ENCODE data around the gene CBFA2T2. TPM values are rescaled to one million over a fixed set of nuclear protein-coding genes. Genes with fewer than 3 reads are reported as not detected.
"Not testable (repeated sequence)": the region's sequence is repeated elsewhere in the genome, so short reads cannot be mapped to it uniquely, and the experiment has no call there.

CBFA2T2 gene
- total RNA-seq, 1 donor: 11.2 TPM

GRCh38 chr20:33477386-33478234 is 12.3 kb upstream of the CBFA2T2 start:
- Histone ChIP-seq H3K36me3 (ENCODE audit: insufficient read depth, low read length) (no peaks in the 10 kb centered on the region), H3K9me3 (ENCODE audit: low read depth, low read length) (no peaks in the 10 kb centered on the region), H3K27ac (ENCODE audit: low read depth, low read length) (no peak overlapping the region), H3K4me2 (ENCODE audit: insufficient read depth, low read length) (no peak overlapping the region), H2AFZ (ENCODE audit: low read length) (no peak overlapping the region), H3K4me1 (ENCODE audit: insufficient read depth, low read length) (no peaks in the 10 kb centered on the region), H3K27me3 (ENCODE audit: insufficient read depth, low read length) (peaks cover 11% of the 10 kb centered on the region), H4K20me1 (ENCODE audit: insufficient read depth, low read length) (no peaks in the 10 kb centered on the region), H3K79me2 (ENCODE audit: insufficient read depth, low read length) (no peaks in the 10 kb centered on the region), H3K4me3 (ENCODE audit: insufficient read depth, low read length) (no peak overlapping the region)
- peak; percentile 47 for DNase-seq (ENCODE audit: insufficient read length, low spot score, missing footprints)
- no peak for TF ChIP-seq CTCF (IDR thresholded peaks at IDR 0.05; ENCODE audit: extremely low read depth, low read depth, low read length)

- Histone ChIP-seq H4K20me1 (ENCODE audit: insufficient read depth, low read length) (no peaks in the 10 kb centered on the region), H3K27ac (ENCODE audit: low read depth, low read length) (no peak overlapping the region), H3K9me3 (ENCODE audit: low read depth, low read length) (no peaks in the 10 kb centered on the region), H3K4me2 (ENCODE audit: insufficient read depth, low read length) (no peak overlapping the region), H3K79me2 (ENCODE audit: insufficient read depth, low read length) (no peaks in the 10 kb centered on the region), H3K4me3 (ENCODE audit: insufficient read depth, low read length) (no peak overlapping the region), H3K36me3 (ENCODE audit: insufficient read depth, low read length) (no peaks in the 10 kb centered on the region), H3K4me1 (ENCODE audit: insufficient read depth, low read length) (no peaks in the 10 kb centered on the region), H2AFZ (ENCODE audit: low read length) (no peak overlapping the region), H3K27me3 (ENCODE audit: insufficient read depth, low read length) (peaks cover 3% of the 10 kb centered on the region)
- peak; percentile 8 for DNase-seq (ENCODE audit: insufficient read length, low spot score, missing footprints)
- no peak for TF ChIP-seq CTCF (IDR thresholded peaks at IDR 0.05; ENCODE audit: extremely low read depth, low read depth, low read length)
Measured at GRCh38 chr20:33480048-33480447, 9.8 kb upstream of the CBFA2T2 start.

GRCh38 chr20:33481431-33481941 is 8.4 kb upstream of the CBFA2T2 start:
- Histone ChIP-seq H3K27me3 (ENCODE audit: insufficient read depth, low read length) (no peaks in the 10 kb centered on the region), H3K9me3 (ENCODE audit: low read depth, low read length) (no peaks in the 10 kb centered on the region), H2AFZ (ENCODE audit: low read length) (no peak overlapping the region), H3K27ac (ENCODE audit: low read depth, low read length) (no peak overlapping the region), H4K20me1 (ENCODE audit: insufficient read depth, low read length) (no peaks in the 10 kb centered on the region), H3K36me3 (ENCODE audit: insufficient read depth, low read length) (no peaks in the 10 kb centered on the region), H3K4me2 (ENCODE audit: insufficient read depth, low read length) (no peak overlapping the region), H3K4me3 (ENCODE audit: insufficient read depth, low read length) (no peak overlapping the region), H3K4me1 (ENCODE audit: insufficient read depth, low read length) (no peaks in the 10 kb centered on the region), H3K79me2 (ENCODE audit: insufficient read depth, low read length) (no peaks in the 10 kb centered on the region)
- no peak for DNase-seq (ENCODE audit: insufficient read length, low spot score, missing footprints)
- no peak for TF ChIP-seq CTCF (IDR thresholded peaks at IDR 0.05; ENCODE audit: extremely low read depth, low read depth, low read length)

GRCh38 chr20:33482581-33482980 is 7.3 kb upstream of the CBFA2T2 start:
- Histone ChIP-seq H3K4me2 (ENCODE audit: insufficient read depth, low read length) (no peak overlapping the region), H3K27me3 (ENCODE audit: insufficient read depth, low read length) (no peaks in the 10 kb centered on the region), H3K9me3 (ENCODE audit: low read depth, low read length) (no peaks in the 10 kb centered on the region), H2AFZ (ENCODE audit: low read length) (no peak overlapping the region), H4K20me1 (ENCODE audit: insufficient read depth, low read length) (no peaks in the 10 kb centered on the region), H3K27ac (ENCODE audit: low read depth, low read length) (no peak overlapping the region), H3K4me3 (ENCODE audit: insufficient read depth, low read length) (no peak overlapping the region), H3K36me3 (ENCODE audit: insufficient read depth, low read length) (no peaks in the 10 kb centered on the region), H3K4me1 (ENCODE audit: insufficient read depth, low read length) (no peaks in the 10 kb centered on the region), H3K79me2 (ENCODE audit: insufficient read depth, low read length) (no peaks in the 10 kb centered on the region)
- DNase-seq (ENCODE audit: insufficient read length, low spot score, missing footprints): peak; percentile 9
- TF ChIP-seq CTCF (IDR thresholded peaks at IDR 0.05; ENCODE audit: extremely low read depth, low read depth, low read length): no peak

GRCh38 chr20:33483186-33483585 is 6.7 kb upstream of the CBFA2T2 start:
- H3K9me3 ChIP-seq (ENCODE audit: low read depth, low read length); H3K4me1 ChIP-seq (ENCODE audit: insufficient read depth, low read length); H3K79me2 ChIP-seq (ENCODE audit: insufficient read depth, low read length); H2AFZ ChIP-seq (ENCODE audit: low read length); H3K4me3 ChIP-seq (ENCODE audit: insufficient read depth, low read length); H3K27ac ChIP-seq (ENCODE audit: low read depth, low read length); H3K4me2 ChIP-seq (ENCODE audit: insufficient read depth, low read length); H3K36me3 ChIP-seq (ENCODE audit: insufficient read depth, low read length); H4K20me1 ChIP-seq (ENCODE audit: insufficient read depth, low read length); DNase-seq (ENCODE audit: insufficient read length, low spot score, missing footprints); H3K27me3 ChIP-seq (ENCODE audit: insufficient read depth, low read length): not testable (repeated sequence)
